HepG2 (cell line): Measurements from ENCODE around the gene BMPR1B.

Source experiments
- CENPT ChIP-seq: sonication (generic); formaldehyde crosslinking; IDR thresholded peaks from 2 replicates; pipeline ENCODE4 v1.8.0; 2022; ENCODE audit warnings: low read depth, mild to moderate bottlenecking, moderate library complexity, missing genetic modification reagents
- DMAP1 ChIP-seq: IDR thresholded peaks from 2 replicates; pipeline ENCODE4 v1.6.1; 2016
- EHMT2 ChIP-seq: fragments of 200-600 bp; sonication (generic); IDR thresholded peaks from 2 replicates; pipeline ENCODE4 v1.7.0; 2017; ENCODE audit warnings: antibody characterized with exemption, low read depth, low read length, borderline replicate concordance
- MIER3 ChIP-seq: IDR thresholded peaks from 2 replicates; pipeline ENCODE4 v1.6.1; 2016; ENCODE audit warnings: missing compliant biosample characterization, borderline replicate concordance
- POLR2A ChIP-seq, 2 experiments: IDR thresholded peaks; 2 replicates each; pipeline ENCODE4 v1.6.1; 2011; ENCODE audit warnings: low read depth in 2 of 2, low read length in 2 of 2, mild to moderate bottlenecking in 1 of 2, moderate library complexity in 1 of 2; ENCODE audit not compliant: insufficient read depth in 1 of 2
- SMC3 ChIP-seq: IDR thresholded peaks from 2 replicates; pipeline ENCODE4 v1.6.1; 2011; ENCODE audit warnings: low read length, improper control_type of control experiment
- TARDBP ChIP-seq: sonication (generic); formaldehyde crosslinking; IDR thresholded peaks from 2 replicates; pipeline ENCODE4 v1.8.0; 2022; ENCODE audit warnings: mild to moderate bottlenecking, missing genetic modification reagents
- TF ChIP-seq, protein P1 (sequence below): sonication (generic); formaldehyde crosslinking; IDR thresholded peaks from 2 replicates; pipeline ENCODE4 v1.4.0; 2020; ENCODE audit warnings: missing genetic modification reagents, mild to moderate bottlenecking, borderline replicate concordance
- TF ChIP-seq, protein P2 (sequence below): sonication (generic); formaldehyde crosslinking; IDR thresholded peaks from 2 replicates; pipeline ENCODE4 v1.5.0; 2020; ENCODE audit warnings: mild to moderate bottlenecking, missing genetic modification reagents, moderate library complexity
- TF ChIP-seq, protein P3 (sequence below), 2 experiments: sonication (generic) in 1 of 2; formaldehyde crosslinking in 1 of 2; IDR thresholded peaks; 2 replicates each; pipeline versions ENCODE4 v1.4.0 to v1.6.1; 2018 to 2020; ENCODE audit warnings: missing genetic modification reagents in 2 of 2, borderline replicate concordance in 1 of 2, low read depth in 1 of 2, mild to moderate bottlenecking in 1 of 2, missing biosample characterization in 1 of 2

DNA sequence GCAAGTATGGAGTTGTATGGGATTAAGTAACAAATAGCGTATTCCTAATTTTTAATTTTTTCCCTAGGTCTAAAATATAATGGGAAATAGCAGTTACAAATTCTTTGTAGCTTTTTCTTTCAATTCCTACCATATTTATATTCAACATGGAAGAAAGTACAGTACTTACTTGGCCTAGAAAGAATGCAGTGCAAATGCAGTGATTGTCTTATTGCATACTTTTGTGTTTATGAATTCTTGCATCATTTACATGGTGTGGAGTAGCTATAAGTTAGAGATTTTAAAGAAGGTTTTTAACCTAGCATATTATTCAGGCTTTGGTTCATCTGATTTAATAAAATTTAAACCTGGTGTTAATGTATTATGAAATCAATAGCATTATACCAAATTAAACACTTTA is 263.3 kb downstream of the BMPR1B start:
- TF ChIP-seq, protein P1, sequence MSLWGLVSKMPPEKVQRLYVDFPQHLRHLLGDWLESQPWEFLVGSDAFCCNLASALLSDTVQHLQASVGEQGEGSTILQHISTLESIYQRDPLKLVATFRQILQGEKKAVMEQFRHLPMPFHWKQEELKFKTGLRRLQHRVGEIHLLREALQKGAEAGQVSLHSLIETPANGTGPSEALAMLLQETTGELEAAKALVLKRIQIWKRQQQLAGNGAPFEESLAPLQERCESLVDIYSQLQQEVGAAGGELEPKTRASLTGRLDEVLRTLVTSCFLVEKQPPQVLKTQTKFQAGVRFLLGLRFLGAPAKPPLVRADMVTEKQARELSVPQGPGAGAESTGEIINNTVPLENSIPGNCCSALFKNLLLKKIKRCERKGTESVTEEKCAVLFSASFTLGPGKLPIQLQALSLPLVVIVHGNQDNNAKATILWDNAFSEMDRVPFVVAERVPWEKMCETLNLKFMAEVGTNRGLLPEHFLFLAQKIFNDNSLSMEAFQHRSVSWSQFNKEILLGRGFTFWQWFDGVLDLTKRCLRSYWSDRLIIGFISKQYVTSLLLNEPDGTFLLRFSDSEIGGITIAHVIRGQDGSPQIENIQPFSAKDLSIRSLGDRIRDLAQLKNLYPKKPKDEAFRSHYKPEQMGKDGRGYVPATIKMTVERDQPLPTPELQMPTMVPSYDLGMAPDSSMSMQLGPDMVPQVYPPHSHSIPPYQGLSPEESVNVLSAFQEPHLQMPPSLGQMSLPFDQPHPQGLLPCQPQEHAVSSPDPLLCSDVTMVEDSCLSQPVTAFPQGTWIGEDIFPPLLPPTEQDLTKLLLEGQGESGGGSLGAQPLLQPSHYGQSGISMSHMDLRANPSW (CRISPR knock-in tag): no peak
- TF ChIP-seq DMAP1 (no peak), TARDBP (CRISPR knock-in tag) (no peak), MIER3 (CRISPR knock-in tag) (no peak), CENPT (no peak), SMC3 (no peak), EHMT2 (no peak), POLR2A (IDR thresholded peaks at IDR 0.05; ENCODE audit: insufficient read depth in 1 of 2, low read depth in 2 of 2, low read length in 2 of 2) (no peak)
- TF ChIP-seq, protein P2, sequence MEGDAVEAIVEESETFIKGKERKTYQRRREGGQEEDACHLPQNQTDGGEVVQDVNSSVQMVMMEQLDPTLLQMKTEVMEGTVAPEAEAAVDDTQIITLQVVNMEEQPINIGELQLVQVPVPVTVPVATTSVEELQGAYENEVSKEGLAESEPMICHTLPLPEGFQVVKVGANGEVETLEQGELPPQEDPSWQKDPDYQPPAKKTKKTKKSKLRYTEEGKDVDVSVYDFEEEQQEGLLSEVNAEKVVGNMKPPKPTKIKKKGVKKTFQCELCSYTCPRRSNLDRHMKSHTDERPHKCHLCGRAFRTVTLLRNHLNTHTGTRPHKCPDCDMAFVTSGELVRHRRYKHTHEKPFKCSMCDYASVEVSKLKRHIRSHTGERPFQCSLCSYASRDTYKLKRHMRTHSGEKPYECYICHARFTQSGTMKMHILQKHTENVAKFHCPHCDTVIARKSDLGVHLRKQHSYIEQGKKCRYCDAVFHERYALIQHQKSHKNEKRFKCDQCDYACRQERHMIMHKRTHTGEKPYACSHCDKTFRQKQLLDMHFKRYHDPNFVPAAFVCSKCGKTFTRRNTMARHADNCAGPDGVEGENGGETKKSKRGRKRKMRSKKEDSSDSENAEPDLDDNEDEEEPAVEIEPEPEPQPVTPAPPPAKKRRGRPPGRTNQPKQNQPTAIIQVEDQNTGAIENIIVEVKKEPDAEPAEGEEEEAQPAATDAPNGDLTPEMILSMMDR (CRISPR knock-in tag): no peak
- TF ChIP-seq, protein P3, sequence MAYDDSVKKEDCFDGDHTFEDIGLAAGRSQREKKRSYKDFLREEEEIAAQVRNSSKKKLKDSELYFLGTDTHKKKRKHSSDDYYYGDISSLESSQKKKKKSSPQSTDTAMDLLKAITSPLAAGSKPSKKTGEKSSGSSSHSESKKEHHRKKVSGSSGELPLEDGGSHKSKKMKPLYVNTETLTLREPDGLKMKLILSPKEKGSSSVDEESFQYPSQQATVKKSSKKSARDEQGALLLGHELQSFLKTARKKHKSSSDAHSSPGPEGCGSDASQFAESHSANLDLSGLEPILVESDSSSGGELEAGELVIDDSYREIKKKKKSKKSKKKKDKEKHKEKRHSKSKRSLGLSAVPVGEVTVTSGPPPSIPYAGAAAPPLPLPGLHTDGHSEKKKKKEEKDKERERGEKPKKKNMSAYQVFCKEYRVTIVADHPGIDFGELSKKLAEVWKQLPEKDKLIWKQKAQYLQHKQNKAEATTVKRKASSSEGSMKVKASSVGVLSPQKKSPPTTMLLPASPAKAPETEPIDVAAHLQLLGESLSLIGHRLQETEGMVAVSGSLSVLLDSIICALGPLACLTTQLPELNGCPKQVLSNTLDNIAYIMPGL (CRISPR knock-in tag; IDR thresholded peaks at IDR 0.05; ENCODE audit: borderline replicate concordance in 1 of 2, low read depth in 1 of 2): no peak
